GM12874 (cell line): ENCODE measurements around the gene KDM6B.

Experiments used
- CTCF ChIP-seq: IDR thresholded peaks from 2 replicates; pipeline ENCODE4 v1.5.1; 2011; ENCODE audit warnings: low read depth, mild to moderate bottlenecking, control low read depth, low read length, moderate library complexity; ENCODE audit not compliant: insufficient read depth

KDM6B gene

GRCh38 chr17:7843257-7843535, 9.2 kb downstream of the KDM6B start:
- TF ChIP-seq CTCF: no peak

- no peak for TF ChIP-seq CTCF
Observed at GRCh38 chr17:7843536-7844291, 9.7 kb downstream of the KDM6B start.

GRCh38 chr17:7844292-7845154, 10.5 kb downstream of the KDM6B start:
- TF ChIP-seq CTCF: no peak

GRCh38 chr17:7845359-7846062, 11.5 kb downstream of the KDM6B start:
- no peak for TF ChIP-seq CTCF

- TF ChIP-seq CTCF: no peak
Observed at GRCh38 chr17:7846063-7846735, 12.2 kb downstream of the KDM6B start.

- TF ChIP-seq CTCF: no peak
Observed at GRCh38 chr17:7846765-7847661, 13.0 kb downstream of the KDM6B start.
